ENCODE measurements around the gene DMD.
"Not testable (repeated sequence)": the region's sequence is repeated elsewhere in the genome, so short reads cannot be mapped to it uniquely, and the experiment has no call there.

Gene DMD

DNA sequence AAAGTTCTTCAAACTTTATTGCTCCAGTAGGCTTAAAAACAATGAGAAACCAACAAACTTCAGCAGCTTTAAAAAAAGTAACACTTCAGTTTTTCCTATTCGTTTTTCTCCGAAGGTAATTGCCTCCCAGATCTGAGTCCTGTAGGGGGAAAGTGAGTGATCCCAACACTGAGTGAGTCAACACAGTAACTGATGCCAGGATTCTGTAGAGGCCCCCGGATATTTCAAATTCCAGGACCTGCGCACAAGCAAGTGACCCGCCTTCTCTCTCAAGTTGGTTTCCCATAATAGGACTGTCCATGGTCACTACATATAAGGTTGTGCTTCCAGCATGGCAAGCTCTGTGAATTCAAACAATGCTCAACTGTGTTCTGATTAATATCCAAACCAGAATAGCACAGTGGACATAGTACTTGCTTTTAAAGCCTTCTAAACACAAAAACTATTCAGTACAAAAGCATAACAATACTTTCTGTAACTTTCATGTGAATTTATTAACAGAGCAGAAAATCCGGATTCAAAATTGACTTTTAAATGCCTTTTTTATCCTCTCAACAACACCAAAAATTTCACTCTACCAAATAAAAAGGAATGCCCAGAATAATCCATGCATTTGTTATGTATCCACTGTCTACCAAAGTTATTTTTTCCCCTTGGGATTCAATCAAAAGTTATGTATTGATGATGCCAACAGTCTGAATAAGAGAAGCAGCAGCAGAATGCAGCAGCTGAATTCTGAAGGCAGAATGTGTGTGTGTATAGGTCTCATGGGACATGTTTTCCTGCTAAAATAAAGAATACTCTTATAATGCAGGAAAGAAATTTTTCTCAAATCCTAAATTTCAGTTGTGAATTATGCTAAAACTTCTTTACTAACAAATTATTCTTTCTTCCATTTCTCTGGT, at the start of gene DMD:
Gene DMD (minus strand): TSS at position 194 of the 905 bp plus-strand sequence. CDS start 237 bp downstream, outside the sequence.
- no peak for DNase-seq

DNA sequence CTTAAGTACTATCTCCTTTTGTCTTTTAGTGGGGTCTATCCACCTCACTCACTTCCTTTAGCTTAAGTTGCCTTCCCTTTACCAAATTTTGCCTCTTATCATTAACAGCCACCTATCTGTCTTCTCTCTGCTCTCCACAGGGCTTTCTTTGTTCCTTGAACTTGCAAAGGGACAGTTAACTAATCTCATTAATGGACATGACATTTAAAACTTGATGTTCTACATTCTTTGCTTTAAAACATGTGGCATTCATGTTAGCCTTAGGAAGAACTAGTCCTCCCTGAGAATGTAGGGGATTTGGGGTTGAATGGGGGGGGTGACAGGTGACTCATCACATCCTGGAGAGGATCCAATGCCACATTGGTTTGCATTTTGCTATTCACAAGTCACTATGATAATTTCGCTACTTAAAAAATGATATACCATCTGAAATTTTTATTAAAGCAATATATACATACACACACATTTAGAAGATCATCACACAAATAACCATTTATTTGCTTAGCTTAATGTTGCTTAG, 41.0 kb upstream of the DMD start:
- no peak for DNase-seq

DNA sequence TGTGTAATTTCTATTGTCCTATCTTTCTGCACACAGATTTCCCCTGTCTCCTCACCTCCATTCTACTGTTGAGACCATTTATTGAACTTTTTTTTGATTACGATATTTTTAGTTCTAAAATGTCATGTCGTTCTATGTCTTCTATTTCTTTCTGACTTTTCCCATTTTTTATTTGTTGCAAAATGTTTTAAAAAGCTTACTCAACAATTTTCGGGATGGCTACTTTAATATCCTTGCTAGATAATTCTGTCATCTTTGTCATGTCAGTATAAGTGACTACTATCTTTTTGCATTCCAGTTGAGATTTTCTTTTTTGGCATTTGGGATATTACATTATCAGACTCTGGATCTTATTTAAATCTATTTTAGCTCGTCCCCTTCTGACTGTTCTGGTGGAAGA, 7.5 kb upstream of the DMD start:
- no peak for DNase-seq

DNA sequence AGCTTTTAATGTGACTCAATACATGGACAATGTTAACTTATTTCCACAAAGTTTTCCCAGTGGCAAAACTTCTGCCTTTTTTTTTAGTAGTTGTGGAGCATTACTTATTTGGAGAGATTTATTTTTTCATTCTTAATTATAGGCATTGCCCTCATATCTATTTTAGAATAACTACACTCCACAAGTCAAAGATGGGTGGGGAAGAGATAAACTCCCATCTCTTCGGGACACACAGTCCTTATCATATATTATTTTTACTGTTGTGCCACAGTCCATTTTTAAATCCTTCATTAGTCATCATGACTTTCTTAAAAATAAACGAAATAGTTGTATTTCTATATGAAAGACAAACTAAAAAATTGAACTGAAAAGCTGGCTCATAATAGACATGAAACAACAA, 1.2 kb downstream of the DMD start:
- DNase-seq = no peak

DNA sequence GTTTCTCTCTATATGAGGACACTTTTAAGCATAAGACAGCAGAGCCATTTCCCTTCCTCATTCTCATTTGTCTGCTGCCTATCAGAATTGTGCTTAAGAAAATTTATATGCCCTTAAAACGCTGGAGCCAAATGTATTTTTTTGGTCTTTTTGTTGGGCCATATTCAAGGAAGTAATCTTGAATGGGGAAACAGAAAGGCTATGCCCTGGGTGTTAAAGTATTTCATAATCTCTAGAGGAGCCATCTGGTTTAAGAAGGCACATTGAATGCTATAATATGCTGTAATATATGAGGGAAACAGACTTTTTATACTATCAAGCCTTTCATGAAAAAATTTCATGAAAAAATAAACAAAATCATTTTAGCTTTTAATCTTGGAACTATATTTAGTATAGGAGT, 4.3 kb downstream of the DMD start:
- DNase-seq = no peak

DNA sequence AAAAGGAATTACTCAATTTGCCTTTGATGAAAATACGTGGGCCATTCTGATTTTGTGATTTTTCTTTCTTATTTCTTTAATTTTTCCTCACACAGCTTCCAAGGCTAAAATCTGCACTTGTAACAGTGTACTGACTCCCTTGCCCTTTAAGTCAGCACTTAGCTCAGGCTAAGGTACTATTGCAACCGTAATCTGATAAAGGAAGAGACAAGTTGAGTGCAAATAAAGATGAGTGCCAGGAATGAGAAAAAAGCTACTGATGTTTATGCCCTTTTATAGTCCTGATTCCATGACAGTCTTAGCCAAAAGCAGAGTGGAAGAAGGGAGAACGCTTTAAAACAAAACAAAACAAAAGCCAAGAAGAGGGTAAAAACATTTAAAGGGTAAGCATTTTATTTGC, 6.0 kb downstream of the DMD start:
- DNase-seq = no peak

DNA sequence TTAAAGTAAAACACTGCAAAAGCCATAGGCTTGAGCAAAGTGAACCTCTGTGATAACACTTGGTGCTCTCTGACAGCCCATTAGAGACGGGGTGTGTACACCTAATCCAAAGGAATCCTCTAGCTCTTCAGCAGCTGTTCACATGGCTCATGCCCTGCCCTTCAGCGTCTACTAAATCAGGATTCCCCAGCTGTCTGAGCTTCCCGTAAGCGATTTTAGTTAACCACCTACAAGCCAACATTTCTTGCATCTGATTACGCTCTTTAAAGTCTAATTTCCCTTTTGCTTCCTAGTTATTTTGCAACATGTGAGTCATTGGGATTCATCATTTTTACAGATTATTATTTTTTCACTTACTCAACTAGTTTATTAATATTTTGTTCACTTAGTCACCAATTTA, 6.5 kb downstream of the DMD start:
- DNase-seq = no peak

DNA sequence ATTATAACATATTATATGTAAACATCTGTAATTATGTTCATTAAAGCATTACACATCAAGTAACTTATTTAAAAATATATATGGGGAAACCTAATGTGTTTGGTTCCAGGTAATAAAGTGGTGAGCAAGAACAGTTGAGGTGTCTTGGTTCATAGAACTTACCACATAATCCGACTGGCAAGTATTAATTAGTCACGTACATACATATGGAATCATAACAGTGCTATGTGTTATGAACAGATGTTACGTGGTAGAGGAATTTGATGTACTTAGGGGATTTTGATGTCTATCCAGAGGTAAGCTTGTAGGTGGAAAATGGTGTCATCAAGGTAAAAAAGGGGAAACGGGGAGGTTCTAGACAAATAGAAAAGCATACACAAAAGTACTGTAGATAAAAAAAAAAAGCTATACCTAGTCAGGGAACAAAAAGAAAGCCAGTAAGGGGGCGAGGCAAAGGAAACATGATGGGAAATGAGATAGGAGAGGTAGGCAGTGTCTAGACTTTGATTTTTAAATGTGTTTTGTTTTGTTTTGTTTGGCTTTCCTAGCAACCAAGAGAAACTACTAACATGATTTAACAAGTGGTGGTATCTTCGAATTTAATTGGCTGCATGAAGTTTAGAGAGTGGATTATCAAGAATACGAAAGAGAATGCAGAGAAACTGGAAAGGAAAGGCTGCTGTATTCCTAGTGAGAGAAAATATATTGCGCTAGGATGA, 12.6 kb downstream of the DMD start:
- no peak for DNase-seq

DNA sequence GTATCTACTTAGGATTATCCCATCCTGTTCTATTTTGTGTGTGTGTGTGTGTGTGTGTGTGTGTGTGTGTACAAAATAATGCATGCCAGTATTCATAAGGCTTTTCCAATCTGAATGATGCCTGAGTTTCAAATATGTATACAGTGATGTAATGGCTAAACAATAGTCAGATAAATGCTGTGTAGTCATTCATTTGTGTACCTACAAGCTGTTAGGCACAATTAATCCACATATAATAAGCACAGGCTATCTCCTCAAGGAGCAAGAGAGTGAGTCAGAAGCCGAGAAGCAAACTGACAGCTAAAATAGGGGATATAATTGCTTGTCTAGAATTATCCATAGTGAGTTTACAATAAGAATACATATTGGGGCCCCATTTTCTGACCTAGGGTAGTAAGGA, 15.7 kb downstream of the DMD start:
- no peak for DNase-seq

DNA sequence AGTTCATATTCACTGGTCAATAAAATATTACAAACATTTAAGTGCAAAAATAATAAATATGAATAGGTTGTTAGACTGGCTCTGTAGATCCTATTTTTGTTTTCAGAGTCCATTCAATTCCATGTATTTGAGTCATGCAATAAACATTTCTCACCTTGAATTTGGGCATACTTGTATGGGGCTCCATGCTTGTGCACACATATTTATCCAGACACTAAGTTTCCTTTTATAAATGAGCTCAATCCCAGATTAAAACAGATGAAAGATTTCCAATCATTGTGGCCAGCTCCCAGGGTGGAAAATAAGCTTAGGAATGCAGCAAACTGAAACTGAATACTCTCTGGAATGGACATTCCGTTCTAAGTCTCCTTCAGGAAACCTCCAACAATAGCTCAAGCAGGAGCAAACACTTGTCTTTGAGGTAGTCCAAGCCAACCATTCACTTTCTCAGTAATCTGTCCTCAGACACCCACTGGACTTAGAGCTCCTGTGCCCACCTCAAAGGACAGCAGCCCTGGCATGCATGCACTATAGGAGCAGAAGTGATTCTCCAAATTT, 16.4 kb downstream of the DMD start:
- no peak for DNase-seq

DNA sequence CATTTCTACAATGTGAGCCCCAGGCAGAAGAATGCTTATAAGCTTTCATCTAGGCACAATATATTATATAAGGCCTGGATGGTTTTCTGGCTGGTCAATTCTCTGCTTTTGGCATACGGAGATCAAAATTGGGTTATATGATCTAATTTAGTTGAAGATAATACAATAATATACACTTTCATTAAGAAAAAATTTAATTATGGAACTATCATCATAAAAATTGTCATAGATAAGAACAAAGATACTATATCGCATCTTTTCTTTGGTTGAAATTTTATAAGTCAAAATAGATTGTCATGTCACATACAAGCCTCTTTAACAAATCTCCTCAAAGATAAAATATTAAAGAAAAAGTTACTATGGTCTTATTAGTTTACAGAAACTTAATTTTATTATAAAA, 17.1 kb downstream of the DMD start:
- DNase-seq = no peak

DNA sequence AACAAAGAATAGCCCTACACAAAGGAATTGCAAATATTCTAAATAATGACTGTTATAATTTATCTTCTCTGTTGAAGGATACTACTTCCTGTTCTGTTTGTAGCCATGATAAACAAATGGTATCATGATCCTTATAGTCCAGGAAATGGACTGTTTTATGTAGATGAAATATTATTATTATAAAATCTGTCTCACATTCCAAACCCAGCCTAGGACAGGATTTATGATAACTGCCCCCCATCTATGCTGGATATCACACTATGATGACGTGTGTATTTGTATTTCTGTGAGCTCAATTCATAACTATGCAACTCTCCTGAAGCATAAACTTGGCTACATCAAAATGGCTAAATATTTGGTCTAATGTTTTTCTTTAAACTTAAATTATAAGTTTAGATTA, 21.3 kb downstream of the DMD start:
- no peak for DNase-seq

DNA sequence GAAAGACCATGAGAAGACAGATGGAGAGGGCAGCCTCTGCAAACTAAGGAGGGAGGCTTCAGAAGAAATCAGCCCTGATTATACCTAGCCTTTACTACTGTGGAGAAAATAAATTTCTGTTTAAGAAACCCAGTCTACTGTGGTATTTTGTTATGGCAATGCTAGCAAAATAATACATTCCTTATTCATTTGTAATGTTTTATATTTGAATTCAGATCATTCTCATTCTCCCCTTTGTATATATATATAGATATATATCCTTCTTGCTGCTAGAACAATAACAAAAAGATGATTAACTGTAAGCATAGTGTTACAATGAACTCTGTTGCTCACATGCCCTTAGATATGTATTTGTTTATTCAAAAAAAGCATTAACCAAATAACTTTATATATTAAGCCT, 22.5 kb downstream of the DMD start:
- DNase-seq = no peak

DNA sequence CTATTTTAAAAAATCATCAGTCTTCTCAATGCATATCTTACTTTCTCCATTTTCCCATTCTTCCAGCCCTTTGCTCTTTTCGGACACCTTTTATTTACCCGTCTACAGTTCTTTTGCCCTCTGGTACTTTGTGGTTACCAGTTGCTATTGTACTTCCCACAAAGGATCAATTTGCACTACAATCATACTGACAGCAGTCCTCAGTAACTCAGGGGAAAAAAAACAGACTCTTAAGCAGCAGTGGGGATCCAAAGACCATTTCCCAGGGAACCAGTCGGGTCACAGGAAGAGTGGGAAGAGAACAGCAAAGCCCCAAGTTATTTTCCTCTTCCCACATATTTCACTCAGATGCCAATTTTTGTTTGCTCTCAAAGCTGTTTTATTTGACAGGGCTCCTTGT, 23.1 kb downstream of the DMD start:
- no peak for DNase-seq

DNA sequence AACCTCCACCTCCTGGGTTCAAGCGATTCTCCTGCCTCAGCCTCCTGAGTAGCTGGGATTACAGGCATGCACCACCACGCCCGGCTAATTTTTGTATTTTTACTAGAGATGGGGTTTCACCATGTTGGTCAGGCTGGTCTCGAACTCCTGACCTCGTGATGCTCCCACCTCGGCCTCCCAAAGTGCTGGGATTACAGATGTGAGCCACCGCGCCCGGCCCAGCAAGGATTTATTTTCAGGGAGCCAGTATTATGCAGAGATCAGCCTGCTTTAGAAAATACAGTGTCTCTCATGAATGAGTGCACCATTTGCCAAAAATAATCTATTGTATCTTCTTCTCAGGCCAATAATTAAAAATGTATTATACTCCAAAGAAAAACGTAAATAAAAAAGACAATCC, 26.5 kb downstream of the DMD start:
- not testable (repeated sequence) for DNase-seq

DNA sequence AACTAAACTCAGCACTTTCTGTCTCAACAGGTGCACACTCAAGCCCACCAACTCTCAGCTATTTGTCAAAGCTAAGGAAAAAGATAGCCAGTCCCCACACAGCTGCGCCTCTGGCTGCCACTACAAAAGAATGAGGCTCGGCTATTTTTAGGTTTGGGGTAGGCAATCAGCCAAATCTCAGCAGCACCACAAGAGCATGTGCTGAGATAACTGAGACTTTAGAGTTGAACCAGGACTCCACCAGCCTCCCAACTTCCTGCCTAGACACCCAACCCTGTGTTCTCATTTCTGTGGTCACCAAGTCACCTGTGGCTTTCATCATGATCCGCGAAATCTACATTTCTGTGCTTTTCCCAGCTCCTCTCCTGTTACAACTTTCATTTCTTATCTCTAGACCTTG, 28.0 kb downstream of the DMD start:
- no peak for DNase-seq

DNA sequence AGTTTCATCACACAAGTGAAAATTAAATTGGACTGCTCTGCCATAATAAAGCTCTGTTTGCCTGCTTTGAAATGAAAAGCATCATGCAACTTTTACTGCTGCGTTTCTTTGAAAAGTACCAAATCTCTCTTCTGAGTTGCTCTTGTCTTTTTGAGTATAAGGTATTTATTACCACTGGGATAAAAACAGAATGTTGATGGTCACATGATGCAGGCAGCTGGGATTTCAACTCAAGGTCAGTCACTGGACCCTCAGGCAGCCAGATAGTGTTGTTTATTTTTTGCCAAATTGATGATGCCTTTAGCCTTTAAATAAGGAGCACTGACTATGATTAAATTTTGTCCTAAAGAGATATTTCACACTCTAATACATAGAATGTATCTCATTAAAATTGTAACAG, 32.7 kb downstream of the DMD start:
- DNase-seq = no peak

DNA sequence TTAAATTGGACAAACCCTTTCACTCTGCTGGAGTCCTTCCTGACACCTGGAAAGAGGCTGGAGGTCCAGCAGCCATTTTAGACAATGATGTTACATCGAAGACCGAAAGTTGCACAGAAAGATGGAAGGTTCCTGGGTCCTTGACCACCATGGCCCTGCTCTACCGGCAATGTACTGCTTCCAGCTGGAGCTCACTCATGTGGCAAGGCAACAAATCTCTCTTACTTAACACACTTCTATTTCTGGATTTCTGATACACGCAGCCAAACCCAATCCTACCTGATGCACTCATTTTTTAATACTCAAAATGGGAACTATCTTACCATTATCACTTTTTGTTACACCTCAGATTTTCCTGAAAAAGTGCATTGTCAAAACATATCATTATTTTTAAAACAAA, 33.1 kb downstream of the DMD start:
- no peak for DNase-seq

DNA sequence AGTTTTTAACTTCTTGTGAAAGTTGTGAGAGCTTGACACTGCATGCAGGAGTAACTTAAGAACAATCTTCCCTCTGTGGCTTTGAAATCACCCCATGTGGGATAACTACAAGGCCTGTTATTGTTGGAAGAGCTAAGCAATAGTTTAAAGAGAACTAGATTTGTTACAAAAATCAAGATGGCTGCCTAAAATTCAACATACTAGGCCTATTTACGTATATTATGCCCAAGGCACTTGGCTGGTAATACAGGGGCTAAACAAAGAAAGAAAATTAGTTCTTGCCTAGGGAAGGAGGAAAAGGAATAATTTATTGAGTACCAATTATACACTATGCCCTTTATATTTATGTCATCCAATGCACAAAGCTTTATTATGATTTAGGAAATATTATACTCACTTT, 36.1 kb downstream of the DMD start:
- no peak for DNase-seq

DNA sequence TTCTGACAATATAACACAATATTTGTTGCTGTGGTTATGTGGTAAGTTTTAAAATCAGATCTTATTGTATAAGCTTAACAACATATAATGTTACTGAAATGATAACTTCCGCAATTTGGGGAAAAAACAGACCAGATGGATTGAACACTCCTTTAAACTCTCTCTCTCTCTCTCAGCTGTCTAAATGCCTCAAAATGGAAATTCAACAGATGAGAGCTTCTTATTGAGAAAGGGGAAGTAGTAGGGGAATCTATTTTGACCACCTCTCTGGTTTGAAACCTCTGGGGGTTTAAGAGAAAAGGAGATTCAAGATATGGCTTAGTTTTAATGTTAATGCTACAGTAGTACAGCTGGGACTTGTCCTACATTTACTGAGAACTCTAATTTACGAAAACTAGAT, 40.3 kb downstream of the DMD start:
- DNase-seq = no peak

DNA sequence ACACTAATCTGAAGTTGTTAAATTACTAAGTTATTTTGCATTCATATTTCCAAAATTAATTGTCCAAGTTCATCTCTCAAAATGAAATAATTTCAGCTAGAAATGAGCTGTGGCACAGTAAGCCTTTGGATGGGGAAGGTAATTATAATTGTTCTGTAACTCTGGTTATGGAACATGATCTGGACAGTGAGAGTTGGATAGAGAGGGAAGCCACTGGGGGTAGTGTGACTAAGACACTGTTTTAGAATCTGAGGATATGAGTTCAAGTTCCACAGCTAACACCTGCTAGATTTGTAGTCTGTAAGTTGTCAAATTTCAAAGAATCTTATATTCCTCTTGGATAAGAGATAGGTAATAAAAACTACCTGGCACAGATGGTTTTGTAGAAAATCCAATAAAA, 49.5 kb downstream of the DMD start:
- DNase-seq = no peak

DNA sequence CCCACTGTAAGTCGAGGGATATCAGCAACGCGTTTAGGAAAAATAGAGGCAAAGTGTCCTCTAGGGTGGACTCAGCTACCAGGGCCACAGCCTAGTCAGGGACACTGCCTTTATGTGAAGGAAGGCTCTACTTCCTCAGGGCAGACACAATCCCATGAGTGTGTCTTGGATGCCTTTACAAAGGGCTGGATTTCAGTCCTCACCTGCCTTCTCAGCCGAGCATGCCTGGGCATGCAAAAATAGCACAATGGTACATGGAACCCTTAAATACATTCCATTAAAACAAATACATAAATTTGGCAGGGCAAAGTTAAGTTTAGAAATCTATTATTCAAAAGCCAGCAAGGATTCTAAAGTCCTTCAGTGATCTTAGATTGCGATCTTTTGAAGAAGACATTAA, 51.1 kb downstream of the DMD start:
- DNase-seq = no peak

DNA sequence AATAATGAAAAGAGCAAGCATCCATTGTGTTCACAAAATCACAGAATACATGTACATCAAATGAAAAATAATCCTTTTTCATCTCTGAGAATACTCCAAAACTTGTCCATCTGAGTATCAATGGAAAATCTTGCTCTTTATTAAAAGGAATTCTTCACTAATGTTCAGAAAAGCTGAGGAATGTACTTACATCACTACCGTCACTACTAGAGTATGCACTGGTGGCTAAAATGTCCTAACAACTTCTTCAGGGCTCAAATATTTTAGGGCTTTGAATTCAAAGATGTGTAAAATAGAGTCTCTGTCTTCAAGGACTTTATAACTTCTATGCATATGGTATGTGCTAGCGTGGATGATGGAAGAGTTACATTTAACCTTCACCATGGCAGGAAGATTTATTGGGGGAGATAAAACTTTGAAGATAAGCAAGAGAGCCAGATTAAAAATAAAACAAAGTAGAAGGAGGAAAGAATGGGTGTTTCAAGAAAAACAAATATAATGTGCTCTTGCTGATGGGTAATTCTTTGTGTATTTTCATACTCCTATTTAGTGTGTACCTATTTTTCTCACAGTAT, 55.1 kb downstream of the DMD start:
- no peak for DNase-seq

DNA sequence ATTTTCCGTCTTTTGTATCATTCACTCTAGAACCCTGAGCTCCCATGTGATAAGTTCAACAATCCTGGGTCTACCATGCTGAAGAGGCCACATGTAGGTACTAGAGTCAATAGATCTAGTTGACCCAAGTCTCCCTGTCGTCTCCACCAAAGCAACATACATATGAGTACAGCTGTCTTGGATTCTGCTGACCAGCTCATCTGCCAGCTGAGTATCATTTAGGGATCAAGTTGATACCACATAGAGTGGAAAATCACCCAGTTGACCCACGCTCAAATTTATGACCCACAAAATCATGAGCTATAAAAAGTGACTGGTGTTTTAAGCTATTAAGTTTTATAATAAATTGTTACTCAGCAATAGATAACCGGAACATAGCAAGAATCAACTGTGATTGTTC, 61.8 kb downstream of the DMD start:
- no peak for DNase-seq

Data from NCI-H526 (cell line).